Measurements from ENCODE around the gene ZNF202.

Gene ZNF202

GRCh38 chr11:123700772-123701171, 40.7 kb downstream of the ZNF202 start:
- Histone ChIP-seq H3K36me3 (ENCODE audit: control insufficient read depth in 1 of 2, insufficient read depth in 2 of 2, low read depth in 1 of 2, low read length in 2 of 2) (no peaks in the 10 kb centered on the region), H3K23ac (ENCODE audit: low read length in 2 of 2) (no peak overlapping the region), H3K18ac (ENCODE audit: low read depth in 1 of 2, low read length in 2 of 2) (no peak overlapping the region), H2BK12ac (ENCODE audit: low read length in 2 of 2) (no peak overlapping the region), H3K27ac (ENCODE audit: low read length, poor library complexity, severe bottlenecking) (no peak overlapping the region), H3K9ac (ENCODE audit: low read length) (no peak overlapping the region), H2BK120ac (ENCODE audit: low read depth, low read length) (no peak overlapping the region), H3K4me2 (ENCODE audit: low read length, poor library complexity, severe bottlenecking) (no peak overlapping the region), H3K14ac (ENCODE audit: low read length in 2 of 2) (no peak overlapping the region), H4K8ac (ENCODE audit: low read length) (no peak overlapping the region), H3K9me3 (ENCODE audit: control insufficient read depth, low read length) (no peaks in the 10 kb centered on the region), H3K79me1 (replicated peaks; ENCODE audit: low read length, poor library complexity, severe bottlenecking) (no peaks in the 10 kb centered on the region), H2AFZ (ENCODE audit: low read depth, low read length) (no peak overlapping the region), H3K4me1 (ENCODE audit: control insufficient read depth, insufficient read depth, low read depth, low read length) (no peaks in the 10 kb centered on the region), H4K91ac (ENCODE audit: low read length) (no peak overlapping the region), H2AK5ac (ENCODE audit: low read length, severe bottlenecking) (no peak overlapping the region), H3K27me3 (ENCODE audit: control insufficient read depth in 1 of 2, insufficient read depth in 1 of 2, low read length in 2 of 2) (peaks cover 10 to 25% of the 10 kb centered on the region in 2 experiments), H3K4ac (ENCODE audit: low read depth in 1 of 2, low read length in 2 of 2) (no peak overlapping the region), H2BK5ac (ENCODE audit: low read depth, low read length, poor library complexity, severe bottlenecking) (no peak overlapping the region), H3K4me3 (ENCODE audit: insufficient read depth in 1 of 2, low read depth in 1 of 2, low read length in 2 of 2) (no peak overlapping the region), H2BK15ac (ENCODE audit: low read depth, poor library complexity, severe bottlenecking) (no peak overlapping the region)
- no peak for DNase-seq
- WGBS = 79% methylated on average over 3 of the region's 3 CpGs

- Histone ChIP-seq H2AK5ac (ENCODE audit: low read length, severe bottlenecking) (no peak overlapping the region), H3K36me3 (ENCODE audit: control insufficient read depth in 1 of 2, insufficient read depth in 2 of 2, low read depth in 1 of 2, low read length in 2 of 2) (no peaks in the 10 kb centered on the region), H3K9me3 (ENCODE audit: control insufficient read depth, low read length) (no peaks in the 10 kb centered on the region), H3K27ac (ENCODE audit: low read length, poor library complexity, severe bottlenecking) (no peak overlapping the region), H2BK12ac (ENCODE audit: low read length in 2 of 2) (no peak overlapping the region), H3K9ac (ENCODE audit: low read length) (no peak overlapping the region), H2BK120ac (ENCODE audit: low read depth, low read length) (no peak overlapping the region), H3K4me3 (ENCODE audit: insufficient read depth in 1 of 2, low read depth in 1 of 2, low read length in 2 of 2) (no peak overlapping the region), H3K23ac (ENCODE audit: low read length in 2 of 2) (no peak overlapping the region), H3K18ac (ENCODE audit: low read depth in 1 of 2, low read length in 2 of 2) (no peak overlapping the region), H3K79me1 (replicated peaks; ENCODE audit: low read length, poor library complexity, severe bottlenecking) (no peaks in the 10 kb centered on the region), H2AFZ (ENCODE audit: low read depth, low read length) (no peak overlapping the region), H3K27me3 (ENCODE audit: control insufficient read depth in 1 of 2, insufficient read depth in 1 of 2, low read length in 2 of 2) (peaks cover 6 to 36% of the 10 kb centered on the region in 2 experiments), H3K14ac (ENCODE audit: low read length in 2 of 2) (no peak overlapping the region), H3K4me2 (ENCODE audit: low read length, poor library complexity, severe bottlenecking) (no peak overlapping the region), H4K91ac (ENCODE audit: low read length) (no peak overlapping the region), H3K4ac (ENCODE audit: low read depth in 1 of 2, low read length in 2 of 2) (no peak overlapping the region), H4K8ac (ENCODE audit: low read length) (no peak overlapping the region), H2BK15ac (ENCODE audit: low read depth, poor library complexity, severe bottlenecking) (no peak overlapping the region), H2BK5ac (ENCODE audit: low read depth, low read length, poor library complexity, severe bottlenecking) (no peak overlapping the region), H3K4me1 (ENCODE audit: control insufficient read depth, insufficient read depth, low read depth, low read length) (no peaks in the 10 kb centered on the region)
- 91% methylated on average over 2 of the region's 2 CpGs for WGBS
- DNase-seq = no peak
These were observed 42.8 kb downstream of the ZNF202 start for GRCh38 chr11:123698546-123699127.

- Histone ChIP-seq H3K36me3 (ENCODE audit: control insufficient read depth in 1 of 2, insufficient read depth in 2 of 2, low read depth in 1 of 2, low read length in 2 of 2) (no peaks in the 10 kb centered on the region), H3K14ac (ENCODE audit: low read length in 2 of 2) (peak overlapping the region in 1 of 2 experiments; percentile 1), H2BK15ac (ENCODE audit: low read depth, poor library complexity, severe bottlenecking) (no peak overlapping the region), H3K4me2 (ENCODE audit: low read length, poor library complexity, severe bottlenecking) (no peak overlapping the region), H3K27me3 (ENCODE audit: control insufficient read depth in 1 of 2, insufficient read depth in 1 of 2, low read length in 2 of 2) (peaks cover 0 to 52% of the 10 kb centered on the region in 2 experiments), H3K9ac (ENCODE audit: low read length) (no peak overlapping the region), H2AFZ (ENCODE audit: low read depth, low read length) (no peak overlapping the region), H3K79me1 (replicated peaks; ENCODE audit: low read length, poor library complexity, severe bottlenecking) (no peaks in the 10 kb centered on the region), H4K91ac (ENCODE audit: low read length) (no peak overlapping the region), H3K27ac (ENCODE audit: low read length, poor library complexity, severe bottlenecking) (no peak overlapping the region), H2BK120ac (ENCODE audit: low read depth, low read length) (no peak overlapping the region), H3K23ac (ENCODE audit: low read length in 2 of 2) (no peak overlapping the region), H3K9me3 (ENCODE audit: control insufficient read depth, low read length) (no peaks in the 10 kb centered on the region), H3K18ac (ENCODE audit: low read depth in 1 of 2, low read length in 2 of 2) (no peak overlapping the region), H2BK12ac (ENCODE audit: low read length in 2 of 2) (no peak overlapping the region), H3K4me3 (ENCODE audit: insufficient read depth in 1 of 2, low read depth in 1 of 2, low read length in 2 of 2) (no peak overlapping the region), H2BK5ac (ENCODE audit: low read depth, low read length, poor library complexity, severe bottlenecking) (no peak overlapping the region), H3K4ac (ENCODE audit: low read depth in 1 of 2, low read length in 2 of 2) (no peak overlapping the region), H2AK5ac (ENCODE audit: low read length, severe bottlenecking) (no peak overlapping the region), H4K8ac (ENCODE audit: low read length) (no peak overlapping the region), H3K4me1 (ENCODE audit: control insufficient read depth, insufficient read depth, low read depth, low read length) (no peaks in the 10 kb centered on the region)
- 100% methylated on average over 1 of the region's 2 CpGs for WGBS
- peak; percentile 2 for DNase-seq
These were observed 45.3 kb downstream of the ZNF202 start for GRCh38 chr11:123696183-123696582.

GRCh38 chr11:123695231-123695630, 46.2 kb downstream of the ZNF202 start:
- Histone ChIP-seq H3K4me2 (ENCODE audit: low read length, poor library complexity, severe bottlenecking) (no peak overlapping the region), H3K4ac (ENCODE audit: low read depth in 1 of 2, low read length in 2 of 2) (no peak overlapping the region), H3K23ac (ENCODE audit: low read length in 2 of 2) (no peak overlapping the region), H2BK15ac (ENCODE audit: low read depth, poor library complexity, severe bottlenecking) (no peak overlapping the region), H2BK120ac (ENCODE audit: low read depth, low read length) (no peak overlapping the region), H2BK12ac (ENCODE audit: low read length in 2 of 2) (no peak overlapping the region), H3K9ac (ENCODE audit: low read length) (no peak overlapping the region), H4K8ac (ENCODE audit: low read length) (no peak overlapping the region), H3K18ac (ENCODE audit: low read depth in 1 of 2, low read length in 2 of 2) (no peak overlapping the region), H3K4me3 (ENCODE audit: insufficient read depth in 1 of 2, low read depth in 1 of 2, low read length in 2 of 2) (no peak overlapping the region), H3K79me1 (replicated peaks; ENCODE audit: low read length, poor library complexity, severe bottlenecking) (no peaks in the 10 kb centered on the region), H2AFZ (ENCODE audit: low read depth, low read length) (no peak overlapping the region), H2AK5ac (ENCODE audit: low read length, severe bottlenecking) (no peak overlapping the region), H3K27ac (ENCODE audit: low read length, poor library complexity, severe bottlenecking) (no peak overlapping the region), H2BK5ac (ENCODE audit: low read depth, low read length, poor library complexity, severe bottlenecking) (no peak overlapping the region), H4K91ac (ENCODE audit: low read length) (no peak overlapping the region), H3K27me3 (ENCODE audit: control insufficient read depth in 1 of 2, insufficient read depth in 1 of 2, low read length in 2 of 2) (peaks cover 0 to 56% of the 10 kb centered on the region in 2 experiments), H3K9me3 (ENCODE audit: control insufficient read depth, low read length) (no peaks in the 10 kb centered on the region), H3K14ac (ENCODE audit: low read length in 2 of 2) (no peak overlapping the region), H3K36me3 (ENCODE audit: control insufficient read depth in 1 of 2, insufficient read depth in 2 of 2, low read depth in 1 of 2, low read length in 2 of 2) (no peaks in the 10 kb centered on the region), H3K4me1 (ENCODE audit: control insufficient read depth, insufficient read depth, low read depth, low read length) (no peaks in the 10 kb centered on the region)
- DNase-seq = no peak
- WGBS = 89% methylated on average over 5 of the region's 9 CpGs

Data from mesenchymal stem cell (in vitro differentiated cells and primary cell).